ENCODE data around the gene MBTPS1. TPM values are rescaled to one million over a fixed set of nuclear protein-coding genes. Genes with fewer than 3 reads are reported as not detected.

The MBTPS1 gene
- total and polyA plus RNA-seq, 10 of the 15 experiments (the other 5 are each of a cell fraction or from before 2014, with no cell fraction given) = 1.3 to 43.9 (median 35.2) TPM

DNA sequence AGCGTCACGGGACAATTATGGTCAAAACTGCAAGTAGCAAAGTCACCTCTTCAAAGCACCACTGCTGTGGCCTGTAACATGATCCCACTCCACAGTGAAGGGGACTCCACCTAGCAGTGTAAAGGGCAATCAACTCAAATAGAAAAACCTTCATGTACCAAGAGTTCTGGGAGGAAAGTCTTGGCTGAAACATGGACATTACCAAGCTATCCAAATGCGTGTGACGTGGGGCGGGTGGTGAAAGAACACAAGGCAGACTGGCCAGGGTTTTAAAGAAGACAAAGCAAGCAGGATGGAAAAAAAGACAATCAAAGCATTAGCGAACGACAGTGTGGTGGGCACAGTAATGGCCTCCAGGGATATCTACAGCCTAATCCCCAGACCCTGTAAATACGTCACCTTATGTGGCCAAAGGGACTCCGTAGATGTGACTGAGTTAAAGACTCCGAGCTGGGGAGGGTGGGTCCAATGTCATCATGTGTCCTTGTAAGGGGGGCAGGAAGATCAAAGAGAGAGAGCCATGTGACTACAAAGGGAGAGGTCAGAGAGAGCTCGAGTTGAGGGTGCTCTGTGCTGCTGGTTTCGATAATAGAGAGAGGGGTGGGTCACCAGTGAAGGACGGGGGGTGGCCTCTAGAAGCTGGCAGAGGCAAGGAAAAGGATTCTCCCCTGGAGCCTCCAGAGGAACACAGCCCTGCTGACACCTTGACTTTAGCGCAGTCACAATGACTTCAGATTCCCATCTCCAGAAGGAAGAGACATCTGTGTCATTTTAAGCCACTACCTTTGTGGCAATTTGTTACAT lies 22.3 kb upstream of the MBTPS1 start (continued):
- TF ChIP-seq, protein P1, sequence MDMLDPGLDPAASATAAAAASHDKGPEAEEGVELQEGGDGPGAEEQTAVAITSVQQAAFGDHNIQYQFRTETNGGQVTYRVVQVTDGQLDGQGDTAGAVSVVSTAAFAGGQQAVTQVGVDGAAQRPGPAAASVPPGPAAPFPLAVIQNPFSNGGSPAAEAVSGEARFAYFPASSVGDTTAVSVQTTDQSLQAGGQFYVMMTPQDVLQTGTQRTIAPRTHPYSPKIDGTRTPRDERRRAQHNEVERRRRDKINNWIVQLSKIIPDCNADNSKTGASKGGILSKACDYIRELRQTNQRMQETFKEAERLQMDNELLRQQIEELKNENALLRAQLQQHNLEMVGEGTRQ (IDR thresholded peaks at IDR 0.05; ENCODE audit: borderline replicate concordance, low read depth, low read length) = no peak
- TF ChIP-seq IKZF2 (IDR thresholded peaks at IDR 0.05) = peak; percentile 51 to 54; a peak in 2 of 4 replicates
- TF ChIP-seq, protein P2, sequence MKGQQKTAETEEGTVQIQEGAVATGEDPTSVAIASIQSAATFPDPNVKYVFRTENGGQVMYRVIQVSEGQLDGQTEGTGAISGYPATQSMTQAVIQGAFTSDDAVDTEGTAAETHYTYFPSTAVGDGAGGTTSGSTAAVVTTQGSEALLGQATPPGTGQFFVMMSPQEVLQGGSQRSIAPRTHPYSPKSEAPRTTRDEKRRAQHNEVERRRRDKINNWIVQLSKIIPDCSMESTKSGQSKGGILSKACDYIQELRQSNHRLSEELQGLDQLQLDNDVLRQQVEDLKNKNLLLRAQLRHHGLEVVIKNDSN (IDR thresholded peaks at IDR 0.05; ENCODE audit: borderline replicate concordance, extremely low read length, insufficient read depth, low read depth, low read length) = no peak
- no peak for TF ChIP-seq SMAD1 (IDR thresholded peaks at IDR 0.05; ENCODE audit: low read depth, partially characterized antibody)
- no peak for TF ChIP-seq RCOR1 (conservative IDR thresholded peaks at IDR 0.05; ENCODE audit: low read depth, low read length)
- TF ChIP-seq BACH1 (IDR thresholded peaks at IDR 0.05; ENCODE audit: borderline replicate concordance) = peak; percentile 80; the same call in 1 of the 2 replicates
- TF ChIP-seq BMI1 (IDR thresholded peaks at IDR 0.05; ENCODE audit: borderline replicate concordance) = no peak
- TF ChIP-seq, protein P3, sequence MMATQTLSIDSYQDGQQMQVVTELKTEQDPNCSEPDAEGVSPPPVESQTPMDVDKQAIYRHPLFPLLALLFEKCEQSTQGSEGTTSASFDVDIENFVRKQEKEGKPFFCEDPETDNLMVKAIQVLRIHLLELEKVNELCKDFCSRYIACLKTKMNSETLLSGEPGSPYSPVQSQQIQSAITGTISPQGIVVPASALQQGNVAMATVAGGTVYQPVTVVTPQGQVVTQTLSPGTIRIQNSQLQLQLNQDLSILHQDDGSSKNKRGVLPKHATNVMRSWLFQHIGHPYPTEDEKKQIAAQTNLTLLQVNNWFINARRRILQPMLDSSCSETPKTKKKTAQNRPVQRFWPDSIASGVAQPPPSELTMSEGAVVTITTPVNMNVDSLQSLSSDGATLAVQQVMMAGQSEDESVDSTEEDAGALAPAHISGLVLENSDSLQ (IDR thresholded peaks at IDR 0.05) = no peak
- TF ChIP-seq RELA (IDR thresholded peaks at IDR 0.05; ENCODE audit: borderline replicate concordance, partially characterized antibody) = no peak
- no peak for TF ChIP-seq ZSCAN29 (IDR thresholded peaks at IDR 0.05)
- no peak for TF ChIP-seq ZBED1 (IDR thresholded peaks at IDR 0.05; ENCODE audit: borderline replicate concordance)
- TF ChIP-seq SMARCA5 (IDR thresholded peaks at IDR 0.05) = no peak
- TF ChIP-seq FOXK2 (IDR thresholded peaks at IDR 0.05) = no peak
- no peak for TF ChIP-seq GABPA (IDR thresholded peaks at IDR 0.05; ENCODE audit: low read depth)
- no peak; the same call in 1 of the 2 replicates for TF ChIP-seq RAD21 (IDR thresholded peaks at IDR 0.05; ENCODE audit: insufficient read depth, low read depth, low read length)
- TF ChIP-seq, protein P4, sequence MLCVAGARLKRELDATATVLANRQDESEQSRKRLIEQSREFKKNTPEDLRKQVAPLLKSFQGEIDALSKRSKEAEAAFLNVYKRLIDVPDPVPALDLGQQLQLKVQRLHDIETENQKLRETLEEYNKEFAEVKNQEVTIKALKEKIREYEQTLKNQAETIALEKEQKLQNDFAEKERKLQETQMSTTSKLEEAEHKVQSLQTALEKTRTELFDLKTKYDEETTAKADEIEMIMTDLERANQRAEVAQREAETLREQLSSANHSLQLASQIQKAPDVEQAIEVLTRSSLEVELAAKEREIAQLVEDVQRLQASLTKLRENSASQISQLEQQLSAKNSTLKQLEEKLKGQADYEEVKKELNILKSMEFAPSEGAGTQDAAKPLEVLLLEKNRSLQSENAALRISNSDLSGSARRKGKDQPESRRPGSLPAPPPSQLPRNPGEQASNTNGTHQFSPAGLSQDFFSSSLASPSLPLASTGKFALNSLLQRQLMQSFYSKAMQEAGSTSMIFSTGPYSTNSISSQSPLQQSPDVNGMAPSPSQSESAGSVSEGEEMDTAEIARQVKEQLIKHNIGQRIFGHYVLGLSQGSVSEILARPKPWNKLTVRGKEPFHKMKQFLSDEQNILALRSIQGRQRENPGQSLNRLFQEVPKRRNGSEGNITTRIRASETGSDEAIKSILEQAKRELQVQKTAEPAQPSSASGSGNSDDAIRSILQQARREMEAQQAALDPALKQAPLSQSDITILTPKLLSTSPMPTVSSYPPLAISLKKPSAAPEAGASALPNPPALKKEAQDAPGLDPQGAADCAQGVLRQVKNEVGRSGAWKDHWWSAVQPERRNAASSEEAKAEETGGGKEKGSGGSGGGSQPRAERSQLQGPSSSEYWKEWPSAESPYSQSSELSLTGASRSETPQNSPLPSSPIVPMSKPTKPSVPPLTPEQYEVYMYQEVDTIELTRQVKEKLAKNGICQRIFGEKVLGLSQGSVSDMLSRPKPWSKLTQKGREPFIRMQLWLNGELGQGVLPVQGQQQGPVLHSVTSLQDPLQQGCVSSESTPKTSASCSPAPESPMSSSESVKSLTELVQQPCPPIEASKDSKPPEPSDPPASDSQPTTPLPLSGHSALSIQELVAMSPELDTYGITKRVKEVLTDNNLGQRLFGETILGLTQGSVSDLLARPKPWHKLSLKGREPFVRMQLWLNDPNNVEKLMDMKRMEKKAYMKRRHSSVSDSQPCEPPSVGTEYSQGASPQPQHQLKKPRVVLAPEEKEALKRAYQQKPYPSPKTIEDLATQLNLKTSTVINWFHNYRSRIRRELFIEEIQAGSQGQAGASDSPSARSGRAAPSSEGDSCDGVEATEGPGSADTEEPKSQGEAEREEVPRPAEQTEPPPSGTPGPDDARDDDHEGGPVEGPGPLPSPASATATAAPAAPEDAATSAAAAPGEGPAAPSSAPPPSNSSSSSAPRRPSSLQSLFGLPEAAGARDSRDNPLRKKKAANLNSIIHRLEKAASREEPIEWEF (IDR thresholded peaks at IDR 0.05; ENCODE audit: insufficient replicate concordance, low read depth, low read length) = no peak
- TF ChIP-seq MYB (IDR thresholded peaks at IDR 0.05; ENCODE audit: borderline replicate concordance, low read depth, low read length) = no peak
- TF ChIP-seq MXI1 (IDR thresholded peaks at IDR 0.05; ENCODE audit: low read depth, low read length) = no peak
- no peak for TF ChIP-seq NRF1 (conservative IDR thresholded peaks at IDR 0.05; ENCODE audit: low read depth, low read length)
- no peak for TF ChIP-seq NFXL1 (IDR thresholded peaks at IDR 0.05; ENCODE audit: borderline replicate concordance)

Data from GM12878 (cell line).